K562 (cell line): Measurements from ENCODE around the gene PTPN18. TPM values are rescaled to one million over a fixed set of nuclear protein-coding genes. Genes with fewer than 3 reads are reported as not detected.
"Not testable (repeated sequence)": the region's sequence is repeated elsewhere in the genome, so short reads cannot be mapped to it uniquely, and the experiment has no call there.

Experiments
- ATAC-seq: fragments of 200-7000 bp; cut with Tn5 transposase; 3 replicates; pipeline ENCODE4 v1.9.1; 2020; ENCODE audit warnings: moderate library complexity
- BruUV-seq: library from RNA; stranded (reverse); fragments of 400-500 nt; replicated peaks from 2 replicates; lab custom pipeline; 2021; lab: Mats Ljungman, UMichigan
- CTCF ChIA-PET: fragments of 300-600 bp; formaldehyde crosslinking; extraction: SDS; loops from one replicate; lab custom pipeline; 2021; ENCODE audit warnings: low intra/inter-chr PET ratio; lab: Yijun Ruan, JAX
- POLR2A ChIA-PET: fragments of 300-600, 350-650 bp; sonication (Branson Sonifier 250); formaldehyde crosslinking; extraction: SDS; loops from one replicate; lab custom pipeline; 2021; ENCODE audit warnings: antibody characterized with exemption, inconsistent platforms; lab: Yijun Ruan, JAX
- DNase-seq, 4 experiments: peaks; one replicate each; pipeline versions ENCODE4 v3.0.0 to v3.0.0-alpha.2; 2011 to 2018; ENCODE audit warnings: low spot score in 3 of 4, mixed read lengths in 3 of 4; ENCODE audit errors: extremely low read depth in 1 of 4
- FAIRE-seq: peaks from 2 replicates; lab custom pipeline; 2011; peaks lifted over from hg19 to GRCh38; lab: Jason Lieb, UNC
- H2AFZ ChIP-seq: 2 replicates; pipeline ENCODE4 v1.6.0; 2011; ENCODE audit warnings: low read depth, low read length, control low read depth, inconsistent platforms
- H3K27ac ChIP-seq: fragments of 200-600 bp; 3 replicates; pipeline ENCODE4 v1.8.0; 2011; ENCODE audit warnings: low read depth, mild to moderate bottlenecking, control low read depth, inconsistent platforms, low read length, moderate library complexity, mixed read lengths; ENCODE audit errors: extremely low read depth
- H3K27me3 ChIP-seq, 2 experiments: fragments of 300-600 bp in 1 of 2; 2 replicates in 1 of 2; 3 replicates in 1 of 2; pipeline versions ENCODE4 v1.6.0 to v1.8.0; 2011; ENCODE audit warnings: inconsistent platforms in 2 of 2, low read length in 2 of 2, mild to moderate bottlenecking in 1 of 2, mixed read lengths in 1 of 2, moderate library complexity in 1 of 2; ENCODE audit not compliant: control insufficient read depth in 2 of 2, insufficient read depth in 2 of 2
- H3K36me3 ChIP-seq: fragments of 300-600 bp; 3 replicates; pipeline ENCODE4 v1.8.0; 2011; ENCODE audit warnings: mild to moderate bottlenecking, low read length, inconsistent platforms; ENCODE audit not compliant: control insufficient read depth, insufficient read depth
- H3K4me1 ChIP-seq, 2 experiments: fragments of 200-600 bp in 1 of 2; replicated peaks in 1 of 2; 2 replicates in 1 of 2; 3 replicates in 1 of 2; pipeline versions ENCODE4 v1.5.1 to v1.8.0; 2011; ENCODE audit warnings: inconsistent platforms in 2 of 2, low read length in 2 of 2, mild to moderate bottlenecking in 1 of 2, mixed read lengths in 1 of 2, moderate library complexity in 1 of 2; ENCODE audit not compliant: control insufficient read depth in 2 of 2, insufficient read depth in 2 of 2
- H3K4me2 ChIP-seq: 2 replicates; pipeline ENCODE4 v1.6.1; 2011; ENCODE audit warnings: low read length, control low read depth, inconsistent platforms, mixed read lengths; ENCODE audit not compliant: insufficient read depth
- H3K4me3 ChIP-seq: fragments of 200-600 bp; sonication (generic), shearing (Covaris generic); 2 replicates; pipeline ENCODE4 v1.5.1; 2016; ENCODE audit warnings: control low read depth, inconsistent platforms
- H3K79me2 ChIP-seq: fragments of 200-600 bp; 3 replicates; pipeline ENCODE4 v1.8.0; 2011; ENCODE audit warnings: low read length, inconsistent platforms; ENCODE audit not compliant: control insufficient read depth, insufficient read depth
- H3K9ac ChIP-seq, 2 experiments: 2 replicates each; pipeline versions ENCODE4 v1.6.0 to v1.6.1; 2011; ENCODE audit warnings: low read depth in 2 of 2, low read length in 2 of 2, control low read depth in 1 of 2, inconsistent platforms in 1 of 2, mild to moderate bottlenecking in 1 of 2, mixed read lengths in 1 of 2; ENCODE audit not compliant: insufficient read depth in 1 of 2
- H3K9me1 ChIP-seq: one replicate; pipeline ENCODE4 v1.6.0; 2011; ENCODE audit warnings: inconsistent platforms, mild to moderate bottlenecking, low read length, moderate library complexity; ENCODE audit not compliant: control insufficient read depth, insufficient read depth
- H3K9me3 ChIP-seq: replicated peaks from 2 replicates; pipeline ENCODE4 v1.5.1; 2011; ENCODE audit warnings: low read depth, low read length, inconsistent platforms; ENCODE audit not compliant: control insufficient read depth, insufficient read depth
- H4K20me1 ChIP-seq: replicated peaks from 2 replicates; pipeline ENCODE4 v1.6.1; 2011; ENCODE audit warnings: low read length, inconsistent platforms, mixed read lengths; ENCODE audit not compliant: control insufficient read depth, insufficient read depth
- ZBTB40 ChIP-seq, 2 experiments: fragments of 450-650 bp in 1 of 2; sonication (generic) in 1 of 2; formaldehyde crosslinking in 1 of 2; IDR thresholded peaks; 2 replicates each; pipeline versions ENCODE4 v1.7.1 to v1.9.0; 2016 to 2022; ENCODE audit warnings: inconsistent platforms in 1 of 2, mild to moderate bottlenecking in 1 of 2, missing genetic modification reagents in 1 of 2
- WGBS: fragments of 100-300 bp; shearing (Covaris generic); methylation state at CpG from one replicate; pipeline ENCODE4 v1.1.6; 2016; ENCODE audit warnings: low coverage, mixed read lengths; ENCODE audit not compliant: insufficient coverage; ENCODE audit errors: missing lambda C conversion rate; 5-methylcytosine and 5-hydroxymethylcytosine counted together
- in situ Hi-C: fragments of 300-500 bp; cut with MboI; formaldehyde crosslinking; loops from 4 replicates; pipeline ENCODE4 v1.15.0; 2018; ENCODE audit warnings: inconsistent platforms, mixed read lengths
- intact Hi-C: fragments of 100-400 bp; cut with micrococcal nuclease; formaldehyde crosslinking; loops from 2 replicates; pipeline ENCODE4 v1.14.2; 2022
- polyA plus RNA-seq, 8 experiments: library from polyadenylated mRNA; depleted of rRNA in 4 of 8; stranded (reverse) in 5 of 8; unstranded in 3 of 8; fragments of >200 nt; fragmentation: Nextera tagmentation in 2 of 8; fragmentation: Illumina TruSeq in 1 of 8; extraction: Ambion mirVana in 2 of 8; extraction: Trizol in 1 of 8; gene quantifications; 2 replicates each; pipeline versions ENCODE4 v1.2.1 to v1.2.3, GENCODE V29; 2011 to 2014; ENCODE audit warnings: inconsistent platforms in 1 of 8, missing spikeins in 1 of 8
- total RNA-seq, 7 experiments: library from RNA; depleted of rRNA in 6 of 7; stranded (reverse); fragments of >200 nt in 6 of 7; fragmentation: Illumina TruSeq in 2 of 7; extraction: Trizol in 2 of 7; gene quantifications; 2 replicates each; pipeline versions ENCODE4 v1.2.1 to v1.2.3, GENCODE V29; 2011 to 2021; ENCODE audit warnings: low replicate concordance in 1 of 7

PTPN18 gene
- total and polyA plus RNA-seq, 9 of the 15 experiments (the other 6 are each of a cell fraction or from before 2014, with no cell fraction given), result 11.6 to 90.7 (median 49.6) TPM

- not testable (repeated sequence) for H3K9me1 ChIP-seq; H3K9me3 ChIP-seq; H3K36me3 ChIP-seq; DNase-seq; H3K4me2 ChIP-seq; H3K27ac ChIP-seq; BruUV-seq; H3K4me3 ChIP-seq; H3K27me3 ChIP-seq; H3K79me2 ChIP-seq; H4K20me1 ChIP-seq; FAIRE-seq; ATAC-seq; TF ChIP-seq ZBTB40 (CRISPR knock-in tag; IDR thresholded peaks at IDR 0.05)
- WGBS, result 63% methylated on average over 7 of the region's 8 CpGs
- POLR2A ChIA-PET, result interaction anchor here (0.9 to 1.2 kb wide), 2 partner anchors 9 to 185 kb away, joined by 3 to 4 read pairs; partner anchors contain the start of gene IMP4
- peak overlapping the region; percentile 88 for H2AFZ ChIP-seq
- in situ Hi-C loops, result loop anchor here (25.0 kb wide), 2 partner anchors 904 to 1179 kb away; no protein-coding TSS in a partner anchor
- peak overlapping the region in 1 of 2 experiments; percentile 12; a peak in 1 of 4 replicates for H3K9ac ChIP-seq
- peaks cover 12 to 23% of the 10 kb centered on the region in 2 experiments; a peak in 4 of 5 replicates for H3K4me1 ChIP-seq
- 0 out of 2 replicates have a peak, but pooled peaks have one; percentile 23 for TF ChIP-seq ZBTB40 (IDR thresholded peaks at IDR 0.05)
- intact Hi-C loops, result loop anchor here (2.0 kb wide), 1 partner anchor 176 kb away; no protein-coding TSS in a partner anchor
- CTCF ChIA-PET, result interaction anchor here (1.6 kb wide), 1 partner anchor 151 kb away, joined by 6 read pairs; the partner anchor contains the start of genes MZT2B and SMPD4
Measured at GRCh38 chr2:130333253-130333652, 22.6 kb upstream of the PTPN18 start.
